ENCODE measurements around the gene OR8B8.
"Not testable (repeated sequence)": the region's sequence is repeated elsewhere in the genome, so short reads cannot be mapped to it uniquely, and the experiment has no call there.

Gene OR8B8

DNA sequence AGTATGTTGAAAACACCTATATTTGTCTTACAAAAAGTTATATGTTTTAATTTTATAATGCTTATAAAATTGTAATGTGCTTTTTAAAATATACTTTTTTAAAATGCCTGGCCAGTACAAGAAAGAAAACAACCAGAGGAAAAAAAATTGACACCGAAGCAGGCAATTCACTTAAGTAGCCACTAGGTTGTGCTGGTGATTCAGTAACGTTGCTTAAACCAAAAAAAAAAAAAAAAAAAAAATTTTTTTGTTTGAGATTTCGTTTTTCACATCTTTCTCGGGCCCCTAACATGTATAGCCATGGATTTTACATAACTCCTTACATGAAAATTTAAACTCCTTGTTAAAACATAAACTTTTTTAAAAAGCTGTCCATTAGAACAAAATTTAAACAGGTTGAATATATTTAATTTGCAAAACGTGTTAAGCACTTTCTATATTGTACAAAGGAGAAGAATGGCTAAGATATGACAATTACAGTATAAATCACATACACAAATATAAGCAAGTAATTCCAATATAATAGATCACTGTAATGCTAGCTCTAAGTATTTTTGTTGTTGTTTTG is 30.1 kb downstream of the OR8B8 start:
- no peaks in the 10 kb centered on the region for H3K9me3 Mint-ChIP-seq
- H3K4me1 Mint-ChIP-seq, result no peaks in the 10 kb centered on the region
- H3K27me3 Mint-ChIP-seq, result peaks cover 3% of the 10 kb centered on the region
- ATAC-seq (ENCODE audit: low read depth) (no peak), DNase-seq (ENCODE audit: low spot score in 2 of 2) (no peak)
- no peak overlapping the region for H3K27ac Mint-ChIP-seq
- H3K4me3 Mint-ChIP-seq, result no peak overlapping the region
- H3K36me3 Mint-ChIP-seq, result no peaks in the 10 kb centered on the region

DNA sequence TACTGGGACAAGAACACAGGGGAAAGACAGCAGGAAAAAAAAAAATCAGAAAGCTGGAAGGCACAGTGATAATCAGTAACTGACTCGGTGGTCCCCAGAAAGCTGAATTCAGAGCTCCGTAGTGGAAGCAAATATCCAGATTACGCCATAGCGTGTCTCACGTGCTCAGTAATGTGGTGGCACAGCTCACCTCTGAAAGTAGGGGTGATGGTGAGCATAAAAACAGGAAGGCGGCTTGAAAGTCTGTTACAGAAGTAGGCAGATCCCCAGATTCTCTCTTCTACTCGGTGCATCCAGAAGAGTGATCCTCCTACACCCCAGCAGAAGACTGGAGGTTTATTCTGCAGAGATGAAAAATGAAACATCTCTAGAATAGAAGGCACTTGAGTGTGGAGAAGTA is 35.6 kb downstream of the OR8B8 start:
- Mint-ChIP-seq H3K4me1 (peaks cover 3% of the 10 kb centered on the region), H3K27ac (no peak overlapping the region), H3K36me3 (no peaks in the 10 kb centered on the region), H3K27me3 (peaks cover 7% of the 10 kb centered on the region), H3K9me3 (no peaks in the 10 kb centered on the region), H3K4me3 (no peak overlapping the region)
- ATAC-seq (ENCODE audit: low read depth) (no peak), DNase-seq (ENCODE audit: low spot score in 2 of 2) (no peak)

DNA sequence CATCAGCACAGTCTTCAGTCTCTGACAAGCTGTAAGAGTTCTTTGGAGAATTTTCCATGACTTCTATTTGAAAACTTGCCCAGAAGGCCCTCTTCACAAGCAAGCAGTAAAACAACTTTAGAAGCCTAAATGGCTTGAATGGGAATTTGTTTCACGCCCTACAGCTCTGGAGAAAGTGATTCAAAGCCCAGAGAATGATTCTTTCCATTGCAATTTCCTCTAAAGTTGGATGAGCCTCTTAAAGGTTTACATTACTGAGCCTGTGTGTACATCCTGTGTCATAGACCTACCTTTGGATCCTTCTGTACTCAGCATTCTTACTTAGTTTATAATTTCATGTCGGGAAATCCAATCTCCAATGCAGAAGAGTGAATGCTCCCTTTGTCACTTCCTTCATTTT is 39.9 kb downstream of the OR8B8 start:
- no peak for ATAC-seq (ENCODE audit: low read depth)
- no peak for DNase-seq (ENCODE audit: low spot score in 2 of 2)

DNA sequence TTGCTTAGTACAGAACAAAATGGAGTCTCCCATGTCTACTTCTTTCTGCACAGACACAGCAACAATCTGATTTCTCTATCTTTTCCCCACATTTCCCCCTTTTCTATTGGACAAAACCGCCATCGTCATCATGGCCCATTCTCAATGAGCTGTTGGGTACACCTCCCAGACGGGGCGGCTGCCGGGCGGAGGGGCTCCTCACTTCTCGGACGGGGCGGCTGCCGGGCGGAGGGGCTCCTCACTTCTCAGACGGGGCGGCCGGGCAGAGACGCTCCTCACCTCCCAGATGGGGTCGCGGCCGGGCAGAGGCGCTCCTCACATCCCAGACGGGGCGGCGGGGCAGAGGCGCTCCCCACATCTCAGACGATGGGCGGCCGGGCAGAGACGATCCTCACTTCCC is 42.3 kb downstream of the OR8B8 start:
- not testable (repeated sequence) for H3K27ac Mint-ChIP-seq; H3K4me1 Mint-ChIP-seq; DNase-seq (ENCODE audit: low spot score in 2 of 2); H3K4me3 Mint-ChIP-seq; H3K36me3 Mint-ChIP-seq; ATAC-seq (ENCODE audit: low read depth); H3K9me3 Mint-ChIP-seq; H3K27me3 Mint-ChIP-seq

More for the DNA sequence above, 39.9 kb downstream of the OR8B8 start:
- Mint-ChIP-seq H3K4me1 (peaks cover 3% of the 10 kb centered on the region), H3K27ac (no peak overlapping the region), H3K27me3 (peaks cover 4% of the 10 kb centered on the region), H3K4me3 (no peak overlapping the region), H3K36me3 (no peaks in the 10 kb centered on the region), H3K9me3 (no peaks in the 10 kb centered on the region)

DNA sequence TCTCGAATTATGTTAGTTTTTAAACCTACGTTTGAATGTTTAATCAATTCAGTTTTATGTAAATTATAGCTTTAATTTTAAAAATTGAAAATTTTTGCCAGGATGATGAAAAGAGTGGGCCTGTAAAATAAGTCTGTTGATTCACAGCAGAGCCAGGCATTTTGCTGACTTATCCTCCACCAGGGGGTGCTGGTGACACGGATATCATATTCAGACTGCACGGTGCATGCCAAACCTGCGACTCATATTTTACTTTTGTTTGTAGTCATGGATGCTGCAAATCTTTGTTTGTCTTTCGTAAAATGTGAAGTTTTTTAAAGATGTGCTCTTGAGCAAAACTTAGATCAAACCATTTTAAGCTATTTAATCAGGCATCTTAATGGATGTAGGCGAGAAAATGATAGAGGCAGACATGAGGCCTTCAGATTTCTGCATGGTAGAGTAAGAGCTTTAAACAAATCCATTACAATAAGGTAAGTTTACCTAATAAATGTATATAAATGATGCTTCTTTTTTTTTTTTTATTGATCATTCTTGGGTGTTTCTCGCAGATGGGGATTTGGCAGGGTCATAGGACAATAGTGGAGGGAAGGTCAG is 43.1 kb downstream of the OR8B8 start:
- H3K9me3 Mint-ChIP-seq, result no peaks in the 10 kb centered on the region
- ATAC-seq (ENCODE audit: low read depth) (peak; percentile 71), DNase-seq (ENCODE audit: low spot score in 2 of 2) (peak; percentile 33 to 36)
- H3K4me3 Mint-ChIP-seq, result no peak overlapping the region
- H3K36me3 Mint-ChIP-seq, result no peaks in the 10 kb centered on the region
- peaks cover 3% of the 10 kb centered on the region for H3K4me1 Mint-ChIP-seq
- H3K27ac Mint-ChIP-seq, result no peak overlapping the region
- H3K27me3 Mint-ChIP-seq, result no peaks in the 10 kb centered on the region

DNA sequence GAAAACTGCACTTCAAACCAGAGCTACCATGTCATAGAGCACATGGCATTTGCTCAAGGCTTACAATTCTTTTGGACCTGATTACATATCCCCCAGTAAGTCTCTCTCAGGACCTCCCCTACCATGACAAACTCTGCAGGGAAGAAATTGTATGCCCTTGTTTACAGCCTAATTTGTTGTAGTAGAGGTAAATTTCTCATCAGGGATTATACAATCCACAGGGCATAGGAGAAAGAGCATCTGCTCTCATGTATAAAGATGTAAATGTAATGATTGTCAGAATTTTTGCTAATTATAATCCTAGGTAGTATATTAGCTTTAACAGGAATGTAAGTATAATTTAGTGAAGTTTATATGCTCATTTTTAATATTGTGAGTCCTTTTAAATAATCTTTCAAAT is 46.6 kb downstream of the OR8B8 start, which contains the start of gene OR8B3:
OR8B3 (minus strand) TSS at position 101 of the 400 bp plus-strand sequence. CDS start 1,673 bp downstream, outside the sequence.
- Mint-ChIP-seq H3K9me3 (no peaks in the 10 kb centered on the region), H3K27me3 (no peaks in the 10 kb centered on the region)
- ATAC-seq (ENCODE audit: low read depth), result no peak

DNA sequence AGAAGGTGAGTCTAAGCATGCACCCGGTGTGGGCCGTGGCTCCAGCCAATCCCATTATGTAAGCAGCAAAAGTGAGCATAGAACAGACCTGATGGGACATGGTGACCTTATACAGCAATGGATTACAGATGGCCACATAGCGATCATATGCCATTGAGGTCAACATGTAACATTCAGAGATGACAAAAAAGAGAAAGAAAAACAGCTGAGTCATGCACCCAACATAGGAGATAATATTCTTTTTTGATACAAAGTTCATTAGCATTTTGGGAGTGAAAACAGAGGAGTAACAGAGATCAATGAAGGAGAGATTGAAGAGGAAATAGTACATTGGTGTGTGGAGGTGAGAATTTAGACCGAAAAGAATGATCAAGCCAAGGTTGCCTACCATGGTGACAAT is 48.6 kb downstream of the OR8B8 start:
- H3K36me3 Mint-ChIP-seq, H3K27me3 Mint-ChIP-seq, H3K4me1 Mint-ChIP-seq: not testable (repeated sequence)

More for the DNA sequence above, 46.6 kb downstream of the OR8B8 start, which contains the start of gene OR8B3:
- no peak within 1 kb of the TSS for H3K4me3 Mint-ChIP-seq
- no peak for DNase-seq (ENCODE audit: low spot score in 2 of 2)
- no peaks in the 10 kb centered on the region for H3K4me1 Mint-ChIP-seq
- no peak within 1 kb of the TSS for H3K27ac Mint-ChIP-seq
- no peaks in the 10 kb centered on the region for H3K36me3 Mint-ChIP-seq

DNA sequence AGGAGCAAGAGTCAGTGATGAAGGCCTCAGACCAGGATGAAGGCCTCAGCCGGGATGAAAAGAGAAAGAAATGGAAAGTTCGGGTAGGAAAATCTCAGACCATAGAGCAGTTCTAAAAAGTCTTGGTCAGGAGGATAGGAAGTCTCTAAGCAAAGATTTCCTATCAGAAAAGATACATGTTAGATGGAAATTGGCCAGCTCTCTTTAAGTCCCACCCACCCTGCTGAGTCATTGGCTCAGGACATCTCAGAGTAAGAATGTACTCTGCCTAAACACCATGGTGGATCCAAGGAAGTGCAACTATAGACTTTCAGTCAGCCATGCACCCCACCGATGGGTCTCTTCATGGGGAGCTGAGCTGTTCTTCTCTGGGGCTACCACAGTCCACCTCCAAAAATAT is 51.1 kb downstream of the OR8B8 start:
- ATAC-seq (ENCODE audit: low read depth) (no peak), DNase-seq (ENCODE audit: low spot score in 2 of 2) (no peak)
- H3K9me3 Mint-ChIP-seq, result no peaks in the 10 kb centered on the region
- peaks cover 2% of the 10 kb centered on the region for H3K27me3 Mint-ChIP-seq
- no peaks in the 10 kb centered on the region for H3K36me3 Mint-ChIP-seq
- no peak overlapping the region for H3K4me3 Mint-ChIP-seq
- H3K4me1 Mint-ChIP-seq, result no peaks in the 10 kb centered on the region
- H3K27ac Mint-ChIP-seq, result no peak overlapping the region

More for the DNA sequence above, 48.6 kb downstream of the OR8B8 start:
- H3K27ac Mint-ChIP-seq; DNase-seq (ENCODE audit: low spot score in 2 of 2); H3K9me3 Mint-ChIP-seq; H3K4me3 Mint-ChIP-seq; ATAC-seq (ENCODE audit: low read depth): not testable (repeated sequence)
